ENCODE results near the gene RFC2.

RFC2 gene

GRCh38 chr7:74254129-74254857 is at the start of gene RFC2:
TSS of gene RFC2 (minus strand) at chr7:74254399. CDS start at chr7:74254383, 16 bp downstream.
- peak; percentile 97 for DNase-seq

DNA sequence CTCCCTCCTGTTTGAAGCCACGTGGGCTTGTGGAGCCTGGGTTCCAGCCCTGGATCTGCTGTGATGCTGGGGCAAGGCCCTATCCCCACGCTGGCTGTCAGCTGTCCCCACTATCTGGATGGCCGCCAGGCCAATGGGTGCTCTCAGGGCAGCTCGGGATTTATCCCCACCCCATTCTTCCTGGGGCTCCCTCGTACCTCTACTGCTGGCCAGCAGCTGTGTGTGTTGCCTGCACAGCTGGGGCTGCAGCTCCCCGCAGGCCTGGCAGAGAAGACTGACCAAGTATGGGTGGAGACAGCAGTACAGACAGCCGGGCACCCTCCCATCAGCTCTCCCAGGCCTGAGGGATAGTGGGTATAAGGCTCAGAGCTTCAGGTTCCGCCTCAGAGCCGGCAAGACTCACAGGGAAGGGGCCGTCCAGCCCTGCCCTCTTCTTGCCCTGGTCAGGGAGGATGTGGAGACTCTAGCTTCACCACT is 48.6 kb upstream of the RFC2 start:
- no peak for DNase-seq

DNA sequence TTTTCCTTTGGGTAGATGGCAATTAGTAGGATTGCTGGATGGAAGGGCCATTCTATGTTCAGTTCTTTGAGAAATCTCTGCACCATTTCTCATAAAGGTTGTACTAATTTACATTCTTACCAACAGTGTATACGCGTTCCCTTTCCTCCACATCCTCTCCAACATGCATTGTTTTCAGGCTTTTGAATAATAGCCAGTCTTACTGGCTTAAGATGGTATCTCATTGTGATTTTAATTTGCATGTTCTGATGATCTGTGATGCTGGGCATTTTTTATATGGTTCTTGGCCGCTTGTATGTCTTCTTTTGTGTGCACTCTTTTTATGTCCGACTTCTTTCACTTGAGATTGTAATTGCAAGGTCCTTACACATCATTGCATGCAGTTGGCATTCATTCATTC is 46.7 kb upstream of the RFC2 start:
- DNase-seq: no peak

GRCh38 chr7:74299401-74299800 is 45.2 kb upstream of the RFC2 start:
- DNase-seq: no peak

DNA sequence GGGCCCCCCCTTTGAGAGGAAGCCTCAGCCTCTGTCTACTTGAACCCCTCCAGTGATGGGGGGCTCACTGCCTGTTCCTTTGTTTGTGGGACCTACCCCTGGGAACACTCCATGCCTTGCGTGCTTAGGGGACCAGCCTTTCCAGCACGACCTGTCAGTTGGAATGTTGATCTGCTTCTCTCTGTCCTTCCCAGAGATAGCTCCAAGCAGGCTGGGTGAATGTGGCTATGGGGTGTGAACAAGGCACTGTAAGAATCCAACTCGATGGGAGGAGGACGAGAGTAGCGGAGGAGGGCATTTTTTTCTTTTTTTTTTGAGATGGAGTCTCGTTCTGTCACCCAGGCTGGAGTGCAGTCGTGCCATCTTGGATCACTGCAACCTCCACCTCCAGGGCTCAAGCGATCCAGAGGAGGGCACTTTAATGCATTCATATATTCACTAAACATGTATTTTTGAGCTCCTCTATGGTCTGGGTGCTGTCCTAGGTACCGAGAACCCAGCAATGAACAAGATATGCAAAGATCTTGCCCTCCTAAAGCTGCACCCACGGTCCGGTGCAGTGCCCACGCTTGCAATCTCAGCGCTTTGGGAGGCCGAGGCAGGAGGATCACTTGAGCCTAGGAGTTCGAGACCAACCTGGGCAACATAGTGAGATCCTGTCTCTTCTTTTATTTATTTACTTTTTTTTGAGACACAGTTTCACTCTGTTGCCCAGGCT is 43.5 kb upstream of the RFC2 start:
- DNase-seq: no peak

- DNase-seq: no peak
These were observed 40.2 kb upstream of the RFC2 start for GRCh38 chr7:74294191-74294998.

GRCh38 chr7:74293577-74293908 is 39.3 kb upstream of the RFC2 start:
- DNase-seq: no peak

DNA sequence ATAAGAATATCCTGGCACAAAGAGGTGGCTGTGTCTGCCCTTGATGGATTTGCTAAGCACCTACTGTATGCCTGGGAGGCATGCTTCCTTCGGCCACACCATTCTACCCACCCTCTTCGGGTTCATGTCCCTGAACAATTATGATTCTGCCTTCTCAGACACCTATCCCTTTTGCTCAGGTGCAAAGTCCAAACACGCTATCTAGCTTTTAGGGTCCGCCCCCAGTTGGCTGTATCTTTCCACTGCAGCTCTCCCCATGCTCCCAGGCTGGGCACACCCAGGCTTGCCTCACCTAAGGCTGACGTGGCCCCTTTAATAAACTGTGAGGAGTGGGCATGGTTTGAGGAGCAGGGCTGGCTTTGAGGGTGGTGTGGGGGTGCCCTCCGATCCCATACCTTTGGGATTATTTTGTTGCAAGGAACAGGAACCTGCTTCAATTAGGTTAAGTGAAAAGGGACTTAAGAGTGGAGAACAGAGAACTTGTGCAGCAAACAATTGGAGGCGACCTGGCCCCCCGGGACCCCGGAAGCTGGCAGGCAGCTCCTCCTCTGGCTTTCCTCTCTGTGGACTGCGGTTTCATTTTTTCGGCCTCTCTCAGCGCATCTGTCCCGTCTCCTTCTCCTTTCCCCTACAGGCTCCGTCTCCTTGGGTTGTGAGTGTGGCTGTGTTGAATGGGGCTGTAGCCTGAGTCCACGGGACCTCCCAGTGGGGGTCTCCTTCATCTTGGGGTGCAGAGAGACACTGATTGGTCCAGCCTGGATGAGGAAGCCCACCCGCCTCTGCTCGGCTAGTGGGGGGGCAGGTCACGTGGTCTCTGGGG is 38.8 kb upstream of the RFC2 start:
- DNase-seq: no peak

DNA sequence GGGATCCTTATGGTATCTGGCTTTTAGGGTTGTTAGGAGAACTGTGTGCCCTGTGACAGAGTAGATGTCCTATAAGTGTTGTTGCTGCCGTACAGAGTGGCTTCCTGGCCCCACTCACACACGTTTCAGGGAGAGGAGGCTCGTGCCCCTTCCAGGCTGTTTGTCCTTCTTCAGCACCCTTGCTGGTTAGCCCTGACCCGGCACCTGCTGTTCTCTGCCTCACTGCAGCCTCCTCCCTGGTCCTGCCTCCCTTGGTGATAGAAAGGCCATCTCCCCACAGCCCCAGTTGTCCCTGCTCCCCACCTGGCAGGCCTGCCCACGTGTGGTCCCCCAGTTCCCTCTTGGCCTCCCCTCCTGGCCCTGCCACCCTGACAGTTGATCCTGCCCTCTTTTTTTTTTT is 37.3 kb upstream of the RFC2 start:
- DNase-seq: no peak

GRCh38 chr7:74290981-74291441 is 36.8 kb upstream of the RFC2 start:
- no peak for DNase-seq

DNA sequence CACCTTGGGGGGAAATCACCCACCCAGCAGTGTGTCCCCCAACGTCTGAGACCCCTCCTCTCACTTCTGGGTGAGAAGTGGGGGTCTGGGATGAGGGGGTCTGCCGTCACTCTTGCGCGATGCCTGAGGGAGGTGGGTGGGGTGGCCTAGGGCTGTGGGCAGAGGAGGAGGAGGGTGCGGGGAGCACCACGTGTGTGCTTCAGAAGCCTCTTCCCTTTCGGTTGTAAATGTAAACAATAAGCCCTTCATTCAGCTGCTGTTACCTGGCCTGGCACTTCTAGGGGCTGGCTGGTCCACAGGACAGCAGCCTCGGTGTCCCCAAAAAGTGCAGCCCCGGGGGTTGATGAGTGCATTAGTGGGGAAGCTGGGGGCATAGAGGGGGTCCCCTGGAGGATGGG is 36.4 kb upstream of the RFC2 start:
- no peak for DNase-seq

DNA sequence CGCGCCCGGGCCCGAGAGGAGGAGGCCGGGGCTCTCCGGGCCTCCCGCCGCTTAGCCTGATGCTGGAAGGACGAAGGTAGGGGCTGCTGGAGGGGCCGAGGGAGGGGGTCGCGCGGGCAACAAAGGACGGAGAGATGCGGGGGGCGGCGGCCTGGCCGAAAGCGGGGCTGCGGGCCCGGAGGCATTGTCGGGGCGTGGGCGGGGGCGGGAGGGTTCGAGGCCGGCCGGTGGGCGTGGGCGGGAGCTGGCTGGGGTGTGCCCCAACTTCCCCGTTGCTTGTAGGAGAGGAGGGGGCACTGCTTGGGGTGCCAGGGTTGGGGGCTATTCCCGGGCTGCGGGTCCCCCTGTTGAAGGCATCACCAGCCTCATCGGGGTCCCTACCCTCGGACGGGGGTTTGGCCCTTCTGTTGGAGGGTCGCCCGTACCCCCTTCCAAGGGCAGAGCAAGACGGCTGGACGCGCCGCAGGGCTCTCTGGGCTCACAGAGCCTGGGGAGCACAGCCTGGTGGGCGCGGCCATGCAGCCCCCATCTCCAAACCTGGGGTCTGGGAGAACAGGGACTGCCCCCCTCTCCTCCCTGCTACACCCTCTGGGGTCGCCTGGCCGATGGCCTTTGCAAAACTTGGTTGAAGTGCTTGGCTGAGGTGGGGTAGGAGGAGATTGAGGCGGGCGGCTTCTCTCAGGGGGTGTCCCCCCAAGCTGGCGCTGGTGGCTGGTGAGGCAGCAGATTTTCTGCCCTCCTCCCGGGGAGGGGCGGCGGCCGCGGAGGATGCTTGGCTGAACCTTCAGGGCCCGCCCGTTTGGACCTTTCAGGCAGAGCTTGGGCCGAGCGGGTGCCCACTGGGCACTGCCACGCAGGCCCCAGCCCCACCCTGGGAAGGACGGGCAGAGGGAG is 35.7 kb upstream of the RFC2 start:
- no peak for DNase-seq

DNA sequence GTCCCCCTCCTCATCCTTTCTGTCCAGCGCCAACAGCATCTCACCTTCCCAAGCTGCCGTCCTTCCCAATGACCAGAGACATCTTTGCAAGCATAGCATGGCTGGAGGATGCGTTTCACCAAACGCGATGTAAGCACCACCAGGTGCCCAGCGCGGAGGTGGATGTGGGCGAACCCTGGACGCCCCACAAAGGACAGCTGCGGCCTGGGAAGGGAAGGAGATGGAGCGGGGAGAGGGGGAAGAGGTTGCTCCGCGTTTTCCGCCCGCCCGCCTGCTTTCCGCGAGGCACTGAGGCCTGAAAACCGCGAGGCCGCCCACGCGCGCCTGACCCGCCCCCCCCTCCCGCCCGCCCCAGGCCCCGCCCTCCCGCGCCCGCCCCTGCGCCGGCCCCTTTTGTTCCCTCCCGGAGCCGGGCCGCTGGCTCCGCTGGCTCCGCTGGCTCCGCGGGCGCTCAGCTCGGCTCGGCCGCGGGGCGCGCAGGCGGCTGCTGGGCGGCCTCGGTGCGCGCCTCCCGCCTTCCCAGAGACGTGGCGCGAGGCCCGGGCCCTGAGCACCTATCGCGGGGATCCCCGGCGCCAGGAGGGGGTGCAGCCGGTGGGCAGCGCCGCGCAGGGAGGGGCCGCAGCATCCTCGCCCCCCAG is 34.9 kb upstream of the RFC2 start, which contains the start of gene CLIP2:
TSS of gene CLIP2 (plus strand) at position 390 of the 641 bp plus-strand sequence. CDS start 28,140 bp downstream, outside the sequence.
- DNase-seq: peak; percentile 75

- no peak for DNase-seq
These were observed 34.1 kb upstream of the RFC2 start for GRCh38 chr7:74288034-74288881.

DNA sequence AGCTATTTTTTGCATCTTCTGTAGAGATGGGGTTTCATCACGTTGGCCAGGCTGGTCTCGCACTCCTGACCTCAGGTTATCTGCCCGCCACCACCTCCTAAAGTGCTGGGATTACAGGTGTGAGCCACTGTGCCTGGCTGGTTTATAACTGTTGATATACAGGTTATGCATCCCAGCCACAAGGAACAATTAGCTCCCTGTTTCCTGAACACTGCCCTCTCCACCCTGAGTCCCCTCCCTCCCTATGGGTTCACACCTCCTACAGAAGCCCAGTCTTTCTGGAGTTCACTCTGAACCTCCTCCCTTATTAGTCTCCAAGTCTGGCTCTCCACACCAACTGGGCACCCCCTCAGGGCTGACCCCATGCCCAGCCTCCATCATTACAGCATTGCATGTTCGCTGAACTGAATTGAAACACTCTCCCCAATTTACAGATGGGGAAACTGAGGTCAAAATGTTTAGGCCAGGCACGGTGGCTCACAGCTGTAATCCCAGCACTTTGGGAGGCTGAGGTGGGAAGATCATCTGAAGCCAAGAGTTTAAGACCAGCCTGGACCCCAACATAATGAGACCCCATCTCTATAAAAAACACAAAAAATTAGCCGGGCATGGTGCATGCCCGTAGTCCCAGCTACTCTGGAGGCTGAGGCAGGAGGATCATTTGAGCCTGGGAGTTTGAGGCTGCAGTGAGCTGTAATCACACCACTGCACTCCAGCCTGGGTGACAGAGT is 33.3 kb upstream of the RFC2 start:
- DNase-seq: no peak

- no peak for DNase-seq
These were observed 31.9 kb upstream of the RFC2 start for GRCh38 chr7:74286131-74286530.

DNA sequence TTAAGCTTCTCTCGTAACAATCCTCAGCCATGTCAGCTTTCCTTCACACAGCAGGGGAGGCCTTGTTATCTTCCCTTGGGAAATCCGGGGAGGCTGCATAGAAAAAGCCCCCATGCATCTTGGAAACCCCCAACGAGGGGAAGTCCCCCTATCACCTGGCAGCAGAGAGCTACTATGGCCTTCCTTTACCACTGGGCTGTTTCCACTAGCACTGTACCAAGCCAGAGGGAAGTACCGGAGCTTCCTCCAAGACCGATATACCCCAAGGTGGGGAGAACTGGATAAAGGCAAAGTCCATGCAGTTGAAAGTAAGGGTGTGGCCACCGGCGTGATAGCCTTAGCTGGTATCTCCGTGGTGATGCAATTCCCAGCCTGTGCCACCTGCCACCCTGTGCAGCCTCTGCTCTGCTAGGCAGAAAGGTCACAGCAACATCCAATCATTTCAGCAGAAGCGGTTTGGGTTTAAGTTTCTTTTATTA is 30.6 kb upstream of the RFC2 start:
- no peak for DNase-seq

- DNase-seq: no peak
These were observed 29.8 kb upstream of the RFC2 start for GRCh38 chr7:74283858-74284447.
